PFSK-1 (cell line): ENCODE data around the gene ZSWIM2.

ENCODE experiments used
- FOXP2 ChIP-seq: optimal IDR thresholded peaks from 2 replicates; pipeline ENCODE3; 2011; ENCODE audit warnings: borderline replicate concordance, control low read depth, inconsistent platforms; ENCODE audit not compliant: insufficient read depth; ENCODE audit errors: extremely low read length, extremely low read depth
- POLR2AphosphoS5 ChIP-seq: IDR thresholded peaks from 2 replicates; pipeline ENCODE4 v1.6.1; 2012; ENCODE audit warnings: low read depth, mild to moderate bottlenecking, control low read depth, low read length, moderate library complexity
- REST ChIP-seq, 2 experiments: IDR thresholded peaks; 2 replicates each; pipeline versions ENCODE4 v1.6.1 to v1.8.0; 2011 to 2012; ENCODE audit warnings: low read depth in 2 of 2, low read length in 2 of 2, control low read depth in 1 of 2, inconsistent platforms in 1 of 2, mild to moderate bottlenecking in 1 of 2, moderate library complexity in 1 of 2; ENCODE audit not compliant: insufficient read depth in 1 of 2
- SIN3A ChIP-seq: IDR thresholded peaks from 2 replicates; pipeline ENCODE4 v1.6.1; 2012; ENCODE audit warnings: mild to moderate bottlenecking, low read length, moderate library complexity, borderline replicate concordance; ENCODE audit not compliant: insufficient read depth
- TAF1 ChIP-seq: IDR thresholded peaks from 2 replicates; pipeline ENCODE4 v1.6.1; 2012; ENCODE audit warnings: low read length, control low read depth, borderline replicate concordance; ENCODE audit not compliant: insufficient read depth

ZSWIM2 gene

DNA sequence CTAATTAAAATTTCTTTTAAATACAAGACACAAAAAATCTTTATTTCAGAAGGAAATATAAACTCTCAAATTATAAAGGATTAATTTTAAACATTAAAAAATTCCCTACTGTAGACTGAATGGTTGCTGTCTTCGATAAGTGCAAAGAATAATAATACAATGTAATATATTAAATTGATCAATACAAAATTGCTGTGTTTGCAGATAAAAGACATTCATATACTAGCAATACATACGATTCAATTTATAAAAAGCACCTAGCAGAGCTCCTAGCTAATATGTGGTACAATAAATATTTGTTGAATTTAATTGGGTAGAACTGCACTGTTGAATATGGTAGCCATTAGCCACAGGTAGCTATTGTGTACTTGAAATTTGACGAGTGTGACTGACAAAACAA, 6.6 kb downstream of the ZSWIM2 start:
- TF ChIP-seq TAF1 (no peak), SIN3A (no peak), FOXP2 (no peak), POLR2AphosphoS5 (no peak), REST (IDR thresholded peaks at IDR 0.05; ENCODE audit: insufficient read depth in 1 of 2, low read depth in 2 of 2, low read length in 2 of 2) (no peak)

DNA sequence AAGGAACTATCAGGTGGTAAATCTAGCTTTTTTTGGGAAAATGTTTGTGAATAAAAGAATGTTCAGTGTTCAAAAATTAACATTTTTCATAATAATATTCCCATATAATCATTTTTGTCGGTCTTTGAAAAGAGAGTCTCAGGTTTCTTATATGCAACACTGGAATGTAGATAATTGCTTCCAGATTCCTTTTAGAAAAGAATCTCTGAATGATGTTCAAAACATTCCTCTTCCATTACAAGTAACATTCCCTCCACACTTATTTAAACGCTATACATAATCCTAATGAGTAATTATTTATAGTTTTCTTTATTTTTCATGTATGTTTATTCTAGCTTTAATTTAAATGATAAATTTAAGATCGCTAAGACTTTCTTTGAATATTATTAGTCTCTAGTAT, 7.0 kb downstream of the ZSWIM2 start:
- TF ChIP-seq SIN3A (no peak), POLR2AphosphoS5 (no peak), FOXP2 (no peak), TAF1 (no peak)

DNA sequence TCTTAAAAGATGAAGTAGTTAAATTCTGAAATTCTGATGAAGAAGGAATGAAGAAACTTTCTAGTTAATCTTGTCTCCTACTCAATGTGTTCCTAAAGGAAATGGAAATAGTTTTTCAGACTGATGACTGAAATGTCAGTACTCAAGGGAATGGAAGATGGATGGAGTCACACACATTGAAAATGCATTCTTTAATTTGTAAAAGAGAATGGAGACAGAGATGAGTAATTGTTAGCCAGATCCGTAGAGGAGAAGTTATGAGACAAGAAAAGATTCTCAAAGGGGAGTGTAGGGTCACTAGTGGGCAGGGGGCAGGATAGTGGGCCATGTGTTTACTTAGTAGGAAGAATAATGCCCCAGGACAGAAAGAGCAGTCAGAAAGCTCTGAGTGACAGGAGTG, 13.3 kb downstream of the ZSWIM2 start:
- TF ChIP-seq FOXP2 = no peak
- TF ChIP-seq REST (IDR thresholded peaks at IDR 0.05; ENCODE audit: insufficient read depth in 1 of 2, low read depth in 2 of 2, low read length in 2 of 2) = no peak
- TF ChIP-seq TAF1 = no peak
- TF ChIP-seq POLR2AphosphoS5 = no peak
- TF ChIP-seq SIN3A = no peak

DNA sequence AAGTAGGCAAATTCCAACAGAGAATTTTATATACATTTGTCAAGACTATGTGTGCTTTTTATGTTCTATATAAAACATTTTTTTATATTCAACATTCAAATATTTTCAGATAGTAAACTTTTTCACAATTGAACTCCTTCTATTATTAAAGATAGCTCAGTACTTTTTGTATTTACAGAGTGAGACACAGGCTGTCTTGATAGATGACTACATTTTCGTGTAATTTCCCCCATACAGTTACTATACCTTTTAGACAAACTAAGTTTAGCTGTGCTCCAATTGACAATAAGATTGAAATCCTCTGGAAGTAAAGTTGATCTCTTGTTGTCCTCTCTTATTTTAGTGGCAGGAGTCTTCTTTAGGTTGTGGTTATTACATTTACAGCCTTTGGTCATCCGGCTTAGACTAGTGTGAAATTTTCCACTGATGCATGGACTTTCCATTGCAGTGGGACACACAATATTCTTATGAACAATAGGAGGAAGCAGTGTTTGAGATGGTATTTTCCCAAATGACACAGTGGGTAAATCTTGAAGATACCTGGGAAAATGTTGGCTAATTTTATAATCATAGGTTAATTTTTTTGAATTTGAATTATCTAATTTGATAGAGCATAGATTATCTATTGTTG, 21.0 kb downstream of the ZSWIM2 start:
- no peak for TF ChIP-seq REST (IDR thresholded peaks at IDR 0.05; ENCODE audit: insufficient read depth in 1 of 2, low read depth in 2 of 2, low read length in 2 of 2)
- no peak for TF ChIP-seq FOXP2
- no peak for TF ChIP-seq SIN3A
- no peak for TF ChIP-seq TAF1
- no peak for TF ChIP-seq POLR2AphosphoS5

DNA sequence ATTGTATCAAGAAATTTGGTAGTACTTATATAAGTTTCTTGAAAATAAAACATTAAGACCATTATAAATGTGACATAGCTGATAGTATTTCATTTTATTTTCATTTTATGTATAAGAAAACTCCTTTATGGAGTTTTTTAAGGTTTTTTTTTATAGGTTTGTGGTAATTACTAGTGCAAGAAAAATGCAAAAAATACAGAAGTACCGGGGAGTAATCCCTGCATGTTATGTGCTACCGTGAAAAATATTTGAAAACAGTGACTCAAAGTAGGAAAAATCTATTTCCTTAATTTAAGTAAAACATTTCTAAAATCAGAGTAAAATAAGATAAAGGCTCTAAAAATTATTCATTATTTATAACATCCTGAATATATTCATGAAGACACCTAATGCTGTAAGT, 21.6 kb downstream of the ZSWIM2 start:
- no peak for TF ChIP-seq REST (IDR thresholded peaks at IDR 0.05; ENCODE audit: insufficient read depth in 1 of 2, low read depth in 2 of 2, low read length in 2 of 2)
- TF ChIP-seq SIN3A = no peak
- no peak for TF ChIP-seq TAF1
- TF ChIP-seq POLR2AphosphoS5 = no peak
- no peak for TF ChIP-seq FOXP2

DNA sequence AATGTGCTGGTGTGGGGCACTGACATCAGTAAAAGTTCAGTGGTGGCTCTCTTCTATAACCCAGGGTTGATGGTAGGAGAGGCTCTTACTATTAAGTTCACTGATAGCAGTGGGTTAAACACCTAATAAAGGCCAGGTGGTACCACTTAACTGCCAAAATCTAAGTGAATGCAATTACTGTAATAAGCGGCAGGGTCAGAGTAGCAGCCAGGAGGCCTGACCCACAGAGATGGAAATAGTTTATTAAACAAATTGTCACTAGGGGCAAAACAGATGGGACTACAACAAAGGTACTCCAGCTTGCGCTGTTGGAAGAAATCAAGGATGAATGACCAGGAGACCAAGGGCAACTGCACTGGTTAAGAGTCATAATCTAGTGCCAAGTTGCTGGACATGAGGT, 26.6 kb downstream of the ZSWIM2 start:
- no peak for TF ChIP-seq TAF1
- TF ChIP-seq REST (IDR thresholded peaks at IDR 0.05; ENCODE audit: insufficient read depth in 1 of 2, low read depth in 2 of 2, low read length in 2 of 2) = no peak
- TF ChIP-seq POLR2AphosphoS5 = no peak
- TF ChIP-seq FOXP2 = no peak
- no peak for TF ChIP-seq SIN3A
